ENCODE results near the gene FGF11.

Gene FGF11

GRCh38 chr17:7408863-7409262 lies 30.4 kb upstream of the FGF11 start:
- DNase-seq = no peak

- no peak for DNase-seq
These were observed 29.6 kb upstream of the FGF11 start for GRCh38 chr17:7409716-7410115.

GRCh38 chr17:7410634-7411426 lies 28.5 kb upstream of the FGF11 start:
- no peak for DNase-seq

GRCh38 chr17:7411427-7411750 lies 27.9 kb upstream of the FGF11 start:
- no peak for DNase-seq

- no peak for DNase-seq
These were observed 25.8 kb upstream of the FGF11 start for GRCh38 chr17:7413346-7413985.

- no peak for DNase-seq
These were observed 24.5 kb upstream of the FGF11 start for GRCh38 chr17:7414837-7415236.

GRCh38 chr17:7415784-7416183 lies 23.5 kb upstream of the FGF11 start:
- no peak for DNase-seq

GRCh38 chr17:7416323-7416722 lies 23.0 kb upstream of the FGF11 start:
- no peak for DNase-seq

GRCh38 chr17:7417056-7417655 lies 22.2 kb upstream of the FGF11 start:
- no peak for DNase-seq

- no peak for DNase-seq
These were observed 20.7 kb upstream of the FGF11 start for GRCh38 chr17:7418472-7419152.

GRCh38 chr17:7419819-7420610 lies 19.3 kb upstream of the FGF11 start, which contains the start of gene SPEM1:
SPEM1 (plus strand) TSS chr17:7420324; CDS start chr17:7420385, 61 bp downstream.
- no peak for DNase-seq

GRCh38 chr17:7421186-7421585 lies 18.1 kb upstream of the FGF11 start:
- no peak for DNase-seq

- DNase-seq = no peak
These were observed 15.6 kb upstream of the FGF11 start for GRCh38 chr17:7423679-7424078.

- no peak for DNase-seq
These were observed 14.0 kb upstream of the FGF11 start, which contains the start of gene SPEM2 for GRCh38 chr17:7425316-7425715. SPEM2 (plus strand) TSS chr17:7425616; CDS start chr17:7425689, 73 bp downstream.

- no peak for DNase-seq
These were observed 13.6 kb upstream of the FGF11 start for GRCh38 chr17:7425756-7426155.

- DNase-seq = no peak
These were observed 13.0 kb upstream of the FGF11 start for GRCh38 chr17:7426203-7426863.

- DNase-seq = no peak
These were observed 12.3 kb upstream of the FGF11 start for GRCh38 chr17:7426896-7427489.

- DNase-seq = no peak
These were observed 11.8 kb upstream of the FGF11 start for GRCh38 chr17:7427549-7427948.

- DNase-seq = no peak
These were observed 10.8 kb upstream of the FGF11 start, which contains the start of gene SPEM3 for GRCh38 chr17:7428557-7428956. SPEM3 (plus strand) TSS chr17:7428857; CDS start chr17:7428903, 46 bp downstream.

- no peak for DNase-seq
These were observed 9.6 kb upstream of the FGF11 start for GRCh38 chr17:7429722-7430121.

GRCh38 chr17:7431231-7431630 lies 8.1 kb upstream of the FGF11 start:
- no peak for DNase-seq

- DNase-seq = no peak
These were observed 7.0 kb upstream of the FGF11 start for GRCh38 chr17:7432296-7432695.

Measured in NCI-H1436 treated with DMSO at 0.1 percent for 48 hours (cell line).